A549 (cell line): ENCODE data around the gene RET.

Experiments
- BHLHE40 ChIP-seq: IDR thresholded peaks from 2 replicates; pipeline ENCODE4 v1.6.1; 2012; ENCODE audit warnings: low read depth, low read length, inconsistent platforms
- CTCF ChIP-seq: fragments of >200 bp; sonication (Bioruptor Twin); formaldehyde crosslinking; IDR thresholded peaks from 3 replicates; pipeline ENCODE4 v1.5.1; 2016
- POLR2AphosphoS2 ChIP-seq: conservative IDR thresholded peaks from 2 replicates; pipeline ENCODE4 v1.6.1; 2012; ENCODE audit warnings: low read length, improper control_type of control experiment, inconsistent platforms

DNA sequence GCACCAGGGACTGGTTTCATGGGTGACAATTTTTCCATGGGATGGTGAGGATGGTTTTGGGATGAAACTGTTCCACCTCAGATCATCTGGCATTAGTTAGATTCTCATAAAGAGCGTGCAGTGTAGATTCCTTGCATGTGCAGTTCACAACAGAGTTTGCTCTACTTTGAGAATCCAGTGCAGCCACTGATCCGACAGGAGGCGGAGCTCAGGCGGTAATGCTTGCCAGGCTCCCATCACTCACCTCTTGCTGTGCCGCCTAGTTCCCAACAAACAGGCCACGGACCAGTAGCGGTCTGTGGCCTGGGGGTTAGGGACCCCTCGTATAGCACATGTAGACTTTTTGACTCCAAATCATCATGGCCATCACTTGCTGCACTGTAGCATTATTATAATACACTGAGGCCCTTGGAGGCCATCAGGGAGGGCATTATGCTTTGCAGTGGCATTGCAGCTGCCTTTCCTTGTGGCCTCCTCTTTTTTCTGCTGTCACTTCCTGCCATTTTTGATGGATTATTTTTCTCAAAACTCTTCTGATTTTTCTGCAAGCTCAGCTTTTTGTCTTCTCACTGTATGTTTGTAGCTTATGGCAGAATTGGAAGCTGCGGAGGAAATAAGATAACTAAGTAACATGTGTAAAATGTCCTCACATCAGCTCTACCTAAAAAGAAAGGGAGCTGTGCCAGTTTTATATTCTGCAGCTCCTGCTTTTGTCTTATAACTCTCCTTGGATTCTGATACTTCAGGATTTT lies 79.9 kb downstream of the RET start:
- no peak for TF ChIP-seq POLR2AphosphoS2
- no peak for TF ChIP-seq CTCF
- TF ChIP-seq BHLHE40: no peak
